ENCODE results near the gene CAMK1. TPM values are rescaled to one million over a fixed set of nuclear protein-coding genes. Genes with fewer than 3 reads are reported as not detected.
A peak's percentile ranks its signal among the peaks of the same experiment; 100 is the strongest.

CAMK1 gene
- total RNA-seq, 4 donors from 2014 or later, result 54.5 to 81.3 (median 69.7) TPM

- no peaks in the 10 kb centered on the region for H3K9me3 ChIP-seq
- 73% methylated on average over 1 of the region's 1 CpG; no CpG with 5 or more reads in 1 of the 2 donors for WGBS, 2 donors (ENCODE audit: low coverage in 1 of 2)
- H3K27me3 ChIP-seq, result no peaks in the 10 kb centered on the region
- H3K4me1 ChIP-seq, result peaks cover 0 to 15% (median 0%) of the 10 kb centered on the region in 3 donors
- peaks cover 0 to 77% of the 10 kb centered on the region in 2 donors for H3K36me3 ChIP-seq
- ATAC-seq, result no peak
- TF ChIP-seq POLR2A (IDR thresholded peaks at IDR 0.05) (no peak), CTCF (IDR thresholded peaks at IDR 0.05) (no peak), EP300 (IDR thresholded peaks at IDR 0.05) (no peak), POLR2AphosphoS5 (IDR thresholded peaks at IDR 0.05) (no peak)
- no peak overlapping the region for H3K27ac ChIP-seq
- H3K4me3 ChIP-seq, result no peak overlapping the region
Observed at GRCh38 chr3:9781551-9781950, 11.8 kb upstream of the CAMK1 start.

- Histone ChIP-seq H3K27ac (peak overlapping the region in 1 of 4 donors; percentile 29), H3K27me3 (no peaks in the 10 kb centered on the region), H3K4me1 (peaks cover 0 to 15% (median 0%) of the 10 kb centered on the region in 3 donors), H3K4me3 (no peak overlapping the region), H3K36me3 (peaks cover 0 to 70% of the 10 kb centered on the region in 2 donors), H3K9me3 (no peaks in the 10 kb centered on the region)
- ATAC-seq, result no peak
- 88% methylated on average over 4 of the region's 4 CpGs; no CpG with 5 or more reads in 1 of the 2 donors for WGBS, 2 donors (ENCODE audit: low coverage in 1 of 2)
- TF ChIP-seq CTCF (IDR thresholded peaks at IDR 0.05), result no peak
- TF ChIP-seq POLR2A (IDR thresholded peaks at IDR 0.05), result no peak
- no peak for TF ChIP-seq POLR2AphosphoS5 (IDR thresholded peaks at IDR 0.05)
- TF ChIP-seq EP300 (IDR thresholded peaks at IDR 0.05), result no peak
Observed at GRCh38 chr3:9780910-9781309, 11.2 kb upstream of the CAMK1 start.

- WGBS, 2 donors (ENCODE audit: low coverage in 1 of 2), result 60% methylated on average over 1 of the region's 10 CpGs; no CpG with 5 or more reads in 1 of the 2 donors
- Histone ChIP-seq H3K27me3 (no peaks in the 10 kb centered on the region), H3K4me3 (no peak overlapping the region), H3K4me1 (peaks cover 0 to 15% (median 0%) of the 10 kb centered on the region in 3 donors), H3K36me3 (peaks cover 0 to 65% of the 10 kb centered on the region in 2 donors), H3K9me3 (no peaks in the 10 kb centered on the region), H3K27ac (peak overlapping the region in 2 of 4 donors; percentile 11 to 29)
- ATAC-seq, result no peak
- no peak for TF ChIP-seq EP300 (IDR thresholded peaks at IDR 0.05)
- no peak for TF ChIP-seq CTCF (IDR thresholded peaks at IDR 0.05)
- TF ChIP-seq POLR2A (IDR thresholded peaks at IDR 0.05), result no peak
- TF ChIP-seq POLR2AphosphoS5 (IDR thresholded peaks at IDR 0.05), result no peak
Observed at GRCh38 chr3:9780458-9780812, 10.7 kb upstream of the CAMK1 start.

GRCh38 chr3:9779721-9780457 lies 10.1 kb upstream of the CAMK1 start:
- Histone ChIP-seq H3K4me3 (no peak overlapping the region), H3K27ac (peak overlapping the region in 2 of 4 donors; percentile 11 to 29), H3K36me3 (peaks cover 0 to 60% of the 10 kb centered on the region in 2 donors), H3K27me3 (no peaks in the 10 kb centered on the region), H3K4me1 (peaks cover 0 to 15% (median 0%) of the 10 kb centered on the region in 3 donors), H3K9me3 (no peaks in the 10 kb centered on the region)
- TF ChIP-seq POLR2A (IDR thresholded peaks at IDR 0.05) (no peak), EP300 (IDR thresholded peaks at IDR 0.05) (no peak), CTCF (IDR thresholded peaks at IDR 0.05) (no peak), POLR2AphosphoS5 (IDR thresholded peaks at IDR 0.05) (no peak)
- 67 to 83% methylated on average over 1 to 6 of the region's 8 CpGs for WGBS, 2 donors (ENCODE audit: low coverage in 1 of 2)
- ATAC-seq, result peak; percentile 30
